Naive thymus-derived CD4-positive, alpha-beta T cell (primary cell): Measurements from ENCODE around the gene PCDHGB1. TPM values are rescaled to one million over a fixed set of nuclear protein-coding genes. Genes with fewer than 3 reads are reported as not detected.
A peak's percentile ranks its signal among the peaks of the same experiment; 100 is the strongest.
"Not testable (repeated sequence)": the region's sequence is repeated elsewhere in the genome, so short reads cannot be mapped to it uniquely, and the experiment has no call there.

Source experiments
- ATAC-seq: fragments of 150-1000 bp; cut with Tn5 transposase; 2 replicates; pipeline ENCODE4 v1.10.0; 2021; ENCODE audit warnings: mild to moderate bottlenecking, moderate library complexity
- CTCF ChIA-PET: fragments of 350-600 bp; sonication (Branson Sonifier 250); formaldehyde crosslinking; loops from one replicate; lab custom pipeline; 2021; ENCODE audit warnings: antibody characterized with exemption; lab: Charles Lee
- POLR2A ChIA-PET: fragments of 350-600 bp; sonication (Branson Sonifier 250); formaldehyde crosslinking; loops from one replicate; lab custom pipeline; 2021; ENCODE audit warnings: antibody characterized with exemption, inconsistent platforms; lab: Charles Lee
- DNase-seq, 9 donors: peaks; one replicate each; pipeline versions ENCODE4 v3.0.0 to v3.0.0-alpha.2; 2020 to 2022; ENCODE audit warnings: mixed read lengths in 1 of 9
- H3K27ac ChIP-seq: one replicate; pipeline ENCODE4 v1.7.0; 2013; ENCODE audit warnings: mild to moderate bottlenecking, low read depth, low read length, moderate library complexity
- H3K27me3 ChIP-seq, 2 donors: one replicate each; pipeline ENCODE4 v1.7.0; 2013; ENCODE audit warnings: low read length in 2 of 2, mild to moderate bottlenecking in 2 of 2, moderate library complexity in 2 of 2; ENCODE audit not compliant: control insufficient read depth in 2 of 2, insufficient read depth in 2 of 2
- H3K36me3 ChIP-seq, 3 experiments: 1 replicate in 2 of 3; 2 replicates in 1 of 3; pipeline ENCODE4 v1.7.0; 2013; ENCODE audit warnings: low read length in 3 of 3, mild to moderate bottlenecking in 3 of 3, moderate library complexity in 1 of 3; ENCODE audit not compliant: insufficient read depth in 3 of 3, control insufficient read depth in 2 of 3
- H3K4me1 ChIP-seq, 2 donors: one replicate each; pipeline ENCODE4 v1.7.0; 2013; ENCODE audit warnings: low read length in 2 of 2, mild to moderate bottlenecking in 2 of 2, moderate library complexity in 1 of 2; ENCODE audit not compliant: control insufficient read depth in 2 of 2, insufficient read depth in 2 of 2
- H3K4me3 ChIP-seq: 2 replicates; pipeline ENCODE4 v1.7.0; 2013; ENCODE audit warnings: mild to moderate bottlenecking, low read length
- H3K9me3 ChIP-seq, 3 experiments: 1 replicate in 2 of 3; 2 replicates in 1 of 3; pipeline ENCODE4 v1.7.0; 2013; ENCODE audit warnings: low read length in 3 of 3; ENCODE audit not compliant: control insufficient read depth in 2 of 3
- H3K27ac Mint-ChIP-seq, 9 donors: one replicate each; pipeline ENCODE4 v1.8.0; 2020 to 2022; ENCODE audit warnings: mixed read lengths in 9 of 9, mild to moderate bottlenecking in 8 of 9, moderate library complexity in 5 of 9, inconsistent platforms in 2 of 9
- H3K27me3 Mint-ChIP-seq, 5 donors: one replicate each; pipeline ENCODE4 v1.8.0; 2021 to 2022; ENCODE audit warnings: mixed read lengths in 5 of 5, mild to moderate bottlenecking in 1 of 5
- H3K36me3 Mint-ChIP-seq, 5 donors: one replicate each; pipeline ENCODE4 v1.8.0; 2020 to 2022; ENCODE audit warnings: mixed read lengths in 5 of 5, mild to moderate bottlenecking in 3 of 5, inconsistent platforms in 1 of 5
- H3K4me1 Mint-ChIP-seq, 7 donors: one replicate each; pipeline ENCODE4 v1.8.0; 2020 to 2022; ENCODE audit warnings: mixed read lengths in 7 of 7, mild to moderate bottlenecking in 3 of 7, inconsistent platforms in 1 of 7
- H3K4me3 Mint-ChIP-seq, 10 donors: one replicate each; pipeline ENCODE4 v1.8.0; 2020 to 2022; ENCODE audit warnings: mild to moderate bottlenecking in 10 of 10, mixed read lengths in 10 of 10, moderate library complexity in 6 of 10, inconsistent platforms in 2 of 10
- H3K9me3 Mint-ChIP-seq, 11 donors: one replicate each; pipeline ENCODE4 v1.8.0; 2020 to 2022; ENCODE audit warnings: mixed read lengths in 11 of 11, mild to moderate bottlenecking in 4 of 11, inconsistent platforms in 1 of 11, moderate library complexity in 1 of 11
- intact Hi-C, 2 donors: fragments of 100-400 bp; cut with micrococcal nuclease; formaldehyde crosslinking; loops; one replicate each; pipeline ENCODE4 v1.15.1; 2023
- polyA plus RNA-seq, 2 donors: library from polyadenylated mRNA; unstranded; fragments of 300-500 nt; fragmentation: Illumina TruSeq; gene quantifications; one replicate each; pipeline ENCODE4 v1.2.3, GENCODE V29; 2021
- total RNA-seq, 6 experiments: library from RNA in 5 of 6; stranded (reverse) in 5 of 6; gene quantifications; 1 replicate in 5 of 6; 2 replicates in 1 of 6; pipeline ENCODE4 v1.2.3 and lab custom pipeline; 2021 to 2026

Gene PCDHGB1
- total and polyA plus RNA-seq, 7 experiments from 2014 or later = 0.24 TPM; not detected in 6

- no peaks in the 10 kb centered on the region for H3K4me1 Mint-ChIP-seq
- ChIA-PET CTCF (no interaction called here), POLR2A (no interaction called here)
- H3K9me3 Mint-ChIP-seq = peaks cover 12 to 91% (median 62%) of the 10 kb centered on the region in 11 donors
- Histone ChIP-seq H3K27me3 (peaks cover 3 to 11% of the 10 kb centered on the region in 2 donors), H3K9me3 (peaks cover 0 to 35% (median 0%) of the 10 kb centered on the region in 3 experiments), H3K4me1 (no peaks in the 10 kb centered on the region), H3K36me3 (no peaks in the 10 kb centered on the region), H3K27ac (no peak within 1 kb of the TSS), H3K4me3 (no peak within 1 kb of the TSS)
- H3K36me3 Mint-ChIP-seq = peaks cover 4 to 45% (median 10%) of the 10 kb centered on the region in 5 donors
- H3K4me3 Mint-ChIP-seq = peak within 1 kb of the TSS in 7 of 10 donors; percentile 48 to 76 (median 57)
- peaks cover 26 to 82% (median 79%) of the 10 kb centered on the region in 5 donors for H3K27me3 Mint-ChIP-seq
- intact Hi-C loops = loop anchor here in 1 of 2 donors (5.0 kb wide), 1 partner anchor 214 kb away; no protein-coding TSS in a partner anchor
- DNase-seq = no peak
- peak within 1 kb of the TSS in 1 of 9 donors; percentile 38 for H3K27ac Mint-ChIP-seq
- ATAC-seq = no peak
Measured at GRCh38 chr5:141343242-141343952, 6.5 kb upstream of the PCDHGB1 start, which contains the start of gene PCDHGA3. PCDHGA3 (plus strand) TSS chr5:141343829; CDS start chr5:141344034, 205 bp downstream.

GRCh38 chr5:141343953-141344463 lies 5.9 kb upstream of the PCDHGB1 start:
- Mint-ChIP-seq H3K27me3 (peaks cover 20 to 82% (median 81%) of the 10 kb centered on the region in 5 donors), H3K4me1 (no peaks in the 10 kb centered on the region), H3K27ac (no peak overlapping the region), H3K36me3 (peaks cover 4 to 43% (median 10%) of the 10 kb centered on the region in 5 donors), H3K4me3 (peak overlapping the region in 7 of 10 donors; percentile 48 to 76 (median 57)), H3K9me3 (peaks cover 12 to 91% (median 63%) of the 10 kb centered on the region in 11 donors)
- Histone ChIP-seq H3K27me3 (peaks cover 3 to 11% of the 10 kb centered on the region in 2 donors), H3K4me1 (no peaks in the 10 kb centered on the region), H3K27ac (no peak overlapping the region), H3K9me3 (peaks cover 0 to 29% (median 0%) of the 10 kb centered on the region in 3 experiments), H3K36me3 (no peaks in the 10 kb centered on the region), H3K4me3 (no peak overlapping the region)
- intact Hi-C loops = loop anchor here in 1 of 2 donors (5.0 kb wide), 1 partner anchor 213 kb away; no protein-coding TSS in a partner anchor
- POLR2A ChIA-PET = no interaction called here
- DNase-seq (no peak), ATAC-seq (no peak)
- CTCF ChIA-PET = no interaction called here

- Mint-ChIP-seq H3K9me3 (peaks cover 9 to 91% (median 55%) of the 10 kb centered on the region in 11 donors), H3K4me3 (peak overlapping the region in 1 of 10 donors; percentile 34), H3K27me3 (peaks cover 17 to 89% (median 84%) of the 10 kb centered on the region in 5 donors)
Measured at GRCh38 chr5:141345327-141345726, 4.6 kb upstream of the PCDHGB1 start.

GRCh38 chr5:141346017-141346416 lies 3.9 kb upstream of the PCDHGB1 start:
- CTCF ChIA-PET, H3K27ac ChIP-seq, H3K4me3 ChIP-seq, H3K4me1 Mint-ChIP-seq, H3K4me1 ChIP-seq, ATAC-seq, intact Hi-C loops, H3K36me3 ChIP-seq, H3K4me3 Mint-ChIP-seq, DNase-seq, POLR2A ChIA-PET, H3K27ac Mint-ChIP-seq: not testable (repeated sequence)
- peaks cover 18 to 91% (median 87%) of the 10 kb centered on the region in 5 donors for H3K27me3 Mint-ChIP-seq
- Histone ChIP-seq H3K27me3 (peaks cover 3 to 12% of the 10 kb centered on the region in 2 donors), H3K9me3 (peaks cover 0 to 27% (median 0%) of the 10 kb centered on the region in 3 experiments)
- peaks cover 0 to 50% (median 7%) of the 10 kb centered on the region in 5 donors for H3K36me3 Mint-ChIP-seq
- peaks cover 8 to 94% (median 58%) of the 10 kb centered on the region in 11 donors for H3K9me3 Mint-ChIP-seq

More at GRCh38 chr5:141345327-141345726, 4.6 kb upstream of the PCDHGB1 start:
- ATAC-seq (no peak), DNase-seq (no peak)
- Mint-ChIP-seq H3K27ac (no peak overlapping the region), H3K4me1 (peaks cover 0 to 3% (median 0%) of the 10 kb centered on the region in 7 donors), H3K36me3 (peaks cover 0 to 45% (median 8%) of the 10 kb centered on the region in 5 donors)
- ChIA-PET POLR2A (no interaction called here), CTCF (no interaction called here)
- no peak overlapping the region for H3K4me3 ChIP-seq
- H3K4me1 ChIP-seq = no peaks in the 10 kb centered on the region
- H3K27me3 ChIP-seq = peaks cover 3 to 7% of the 10 kb centered on the region in 2 donors
- H3K9me3 ChIP-seq = peaks cover 0 to 23% (median 0%) of the 10 kb centered on the region in 3 experiments
- intact Hi-C loops = no loop called here
- H3K27ac ChIP-seq = no peak overlapping the region
- no peaks in the 10 kb centered on the region for H3K36me3 ChIP-seq

GRCh38 chr5:141351591-141351990 lies 1.7 kb downstream of the PCDHGB1 start:
- intact Hi-C loops = no loop called here
- Mint-ChIP-seq H3K4me3 (no peak overlapping the region), H3K9me3 (peaks cover 6 to 93% (median 51%) of the 10 kb centered on the region in 11 donors), H3K36me3 (peaks cover 0 to 36% (median 5%) of the 10 kb centered on the region in 5 donors), H3K27me3 (peaks cover 28 to 91% (median 86%) of the 10 kb centered on the region in 5 donors), H3K4me1 (peaks cover 0 to 3% (median 0%) of the 10 kb centered on the region in 7 donors), H3K27ac (no peak overlapping the region)
- ChIA-PET POLR2A (no interaction called here), CTCF (no interaction called here)
- Histone ChIP-seq H3K27me3 (peaks cover 3 to 5% of the 10 kb centered on the region in 2 donors), H3K4me3 (no peak overlapping the region), H3K36me3 (no peaks in the 10 kb centered on the region), H3K27ac (no peak overlapping the region), H3K4me1 (no peaks in the 10 kb centered on the region), H3K9me3 (peaks cover 0 to 46% (median 0%) of the 10 kb centered on the region in 3 experiments)
- DNase-seq (no peak), ATAC-seq (no peak)

- Mint-ChIP-seq H3K4me3 (peak within 1 kb of the TSS in 5 of 10 donors; percentile 27 to 55 (median 35)), H3K36me3 (peaks cover 0 to 38% (median 6%) of the 10 kb centered on the region in 5 donors), H3K27me3 (peaks cover 28 to 90% (median 81%) of the 10 kb centered on the region in 5 donors), H3K9me3 (peaks cover 8 to 91% (median 48%) of the 10 kb centered on the region in 11 donors), H3K27ac (no peak within 1 kb of the TSS), H3K4me1 (peaks cover 0 to 5% (median under 1%) of the 10 kb centered on the region in 7 donors)
- ATAC-seq = no peak
- Histone ChIP-seq H3K9me3 (peaks cover 0 to 52% (median 0%) of the 10 kb centered on the region in 3 experiments), H3K4me3 (no peak within 1 kb of the TSS), H3K27ac (no peak within 1 kb of the TSS), H3K4me1 (no peaks in the 10 kb centered on the region), H3K36me3 (no peaks in the 10 kb centered on the region), H3K27me3 (peaks cover 0 to 5% of the 10 kb centered on the region in 2 donors)
- POLR2A ChIA-PET = no interaction called here
- DNase-seq = no peak
- CTCF ChIA-PET = no interaction called here
- intact Hi-C loops = loop anchor here in 1 of 2 donors (5.0 kb wide), 1 partner anchor 157 kb away; no protein-coding TSS in a partner anchor
Measured at GRCh38 chr5:141354900-141355469, 5.1 kb downstream of the PCDHGB1 start, which contains the start of gene PCDHGA4. PCDHGA4 (plus strand) TSS chr5:141355021; CDS start chr5:141355108, 87 bp downstream.
